ENCODE results near the gene ACAP3.

DNA sequence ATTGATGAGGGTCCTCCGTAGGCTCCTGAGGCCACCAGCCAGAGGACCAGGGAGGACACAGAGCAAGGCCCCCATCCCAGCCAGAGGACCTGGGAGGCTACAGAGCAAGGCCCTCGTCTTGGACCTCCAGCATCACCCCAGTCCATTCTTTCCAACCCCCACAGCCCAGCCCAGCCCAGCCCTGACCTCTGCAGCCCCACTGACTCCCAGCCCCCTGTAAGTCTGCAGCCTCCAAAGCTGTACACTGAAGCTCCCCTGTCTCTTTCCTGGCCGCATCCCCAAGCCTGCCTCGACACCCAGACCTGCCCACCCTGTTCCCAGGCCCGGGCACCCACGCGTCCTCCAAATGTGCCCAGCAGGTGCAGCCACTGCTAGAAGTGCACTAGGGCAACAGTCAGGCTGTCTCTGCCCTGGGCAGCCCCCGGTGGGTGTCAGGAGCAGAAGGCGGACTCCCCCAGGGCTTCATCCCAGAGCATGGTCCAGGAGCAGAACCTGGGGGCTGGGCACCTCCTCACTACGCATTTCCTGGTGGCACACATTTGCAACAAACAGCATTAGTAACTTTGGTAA, 39.4 kb upstream of the ACAP3 start:
- TF ChIP-seq, protein P1, sequence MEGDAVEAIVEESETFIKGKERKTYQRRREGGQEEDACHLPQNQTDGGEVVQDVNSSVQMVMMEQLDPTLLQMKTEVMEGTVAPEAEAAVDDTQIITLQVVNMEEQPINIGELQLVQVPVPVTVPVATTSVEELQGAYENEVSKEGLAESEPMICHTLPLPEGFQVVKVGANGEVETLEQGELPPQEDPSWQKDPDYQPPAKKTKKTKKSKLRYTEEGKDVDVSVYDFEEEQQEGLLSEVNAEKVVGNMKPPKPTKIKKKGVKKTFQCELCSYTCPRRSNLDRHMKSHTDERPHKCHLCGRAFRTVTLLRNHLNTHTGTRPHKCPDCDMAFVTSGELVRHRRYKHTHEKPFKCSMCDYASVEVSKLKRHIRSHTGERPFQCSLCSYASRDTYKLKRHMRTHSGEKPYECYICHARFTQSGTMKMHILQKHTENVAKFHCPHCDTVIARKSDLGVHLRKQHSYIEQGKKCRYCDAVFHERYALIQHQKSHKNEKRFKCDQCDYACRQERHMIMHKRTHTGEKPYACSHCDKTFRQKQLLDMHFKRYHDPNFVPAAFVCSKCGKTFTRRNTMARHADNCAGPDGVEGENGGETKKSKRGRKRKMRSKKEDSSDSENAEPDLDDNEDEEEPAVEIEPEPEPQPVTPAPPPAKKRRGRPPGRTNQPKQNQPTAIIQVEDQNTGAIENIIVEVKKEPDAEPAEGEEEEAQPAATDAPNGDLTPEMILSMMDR (IDR thresholded peaks at IDR 0.05; ENCODE audit: low read length): no peak
- TF ChIP-seq EZH2 (optimal IDR thresholded peaks at IDR 0.05; ENCODE audit: low read depth, low read length): no peak

Measured in MM.1S (cell line).